Mesendoderm (in vitro differentiated cells): ENCODE results near the gene PARP11.

ENCODE experiments used
- DNase-seq: peaks from one replicate; pipeline ENCODE4 v3.0.0; 2013
- H2AK5ac ChIP-seq: 2 replicates; pipeline ENCODE4 v1.6.1; 2013; ENCODE audit warnings: low read length, inconsistent platforms
- H2BK120ac ChIP-seq: 2 replicates; pipeline ENCODE4 v1.6.1; 2013; ENCODE audit warnings: low read depth, mild to moderate bottlenecking, low read length, moderate library complexity, mixed read lengths
- H2BK15ac ChIP-seq: replicated peaks from 2 replicates; pipeline ENCODE4 v1.6.1; 2013; ENCODE audit warnings: low read depth, mild to moderate bottlenecking, moderate library complexity
- H2BK5ac ChIP-seq: 2 replicates; pipeline ENCODE4 v1.6.1; 2013; ENCODE audit warnings: low read length, inconsistent platforms
- H3K18ac ChIP-seq: 2 replicates; pipeline ENCODE4 v1.6.1; 2013; ENCODE audit warnings: mild to moderate bottlenecking, low read length, mixed read lengths
- H3K23ac ChIP-seq: one replicate; pipeline ENCODE4 v1.6.1; 2013; ENCODE audit warnings: low read length
- H3K27ac ChIP-seq: 2 replicates; pipeline ENCODE4 v1.5.1; 2013; ENCODE audit warnings: low read depth, mild to moderate bottlenecking, inconsistent platforms, low read length, moderate library complexity
- H3K27me3 ChIP-seq: 2 replicates; pipeline ENCODE4 v1.6.1; 2013; ENCODE audit warnings: low read length, control low read depth, mild to moderate bottlenecking, inconsistent platforms; ENCODE audit not compliant: insufficient read depth, poor library complexity
- H3K36me3 ChIP-seq: 2 replicates; pipeline ENCODE4 v1.6.1; 2013; ENCODE audit warnings: low read length, inconsistent platforms; ENCODE audit not compliant: control insufficient read depth, insufficient read depth
- H3K4ac ChIP-seq: one replicate; pipeline ENCODE4 v1.6.1; 2013; ENCODE audit warnings: low read depth, mild to moderate bottlenecking, low read length, moderate library complexity
- H3K4me1 ChIP-seq: 2 replicates; pipeline ENCODE4 v1.6.1; 2013; ENCODE audit warnings: low read depth, low read length, inconsistent platforms; ENCODE audit not compliant: control insufficient read depth
- H3K4me2 ChIP-seq: 2 replicates; pipeline ENCODE4 v1.6.1; 2013; ENCODE audit warnings: low read length
- H3K4me3 ChIP-seq: 2 replicates; pipeline ENCODE4 v1.5.1; 2013; ENCODE audit warnings: mild to moderate bottlenecking, low read length
- H3K56ac ChIP-seq: one replicate; pipeline ENCODE4 v1.6.1; 2013; ENCODE audit warnings: low read length
- H3K79me1 ChIP-seq: 2 replicates; pipeline ENCODE4 v1.6.1; 2013; ENCODE audit warnings: low read length, inconsistent platforms
- H3K79me2 ChIP-seq: 2 replicates; pipeline ENCODE4 v1.6.1; 2013; ENCODE audit warnings: mild to moderate bottlenecking, low read length; ENCODE audit not compliant: control insufficient read depth, insufficient read depth
- H3K9ac ChIP-seq: 2 replicates; pipeline ENCODE4 v1.6.1; 2013; ENCODE audit warnings: low read length, inconsistent platforms
- H4K5ac ChIP-seq: one replicate; pipeline ENCODE4 v1.6.1; 2013; ENCODE audit warnings: low read length
- H4K8ac ChIP-seq: one replicate; pipeline ENCODE4 v1.6.1; 2013; ENCODE audit warnings: low read depth, mild to moderate bottlenecking, control low read depth, low read length, moderate library complexity
- WGBS: extraction: QIAGEN DNeasy Blood & Tissue Kit; methylation state at CpG from one replicate; pipeline ENCODE4 v1.1.7; 2013; ENCODE audit warnings: low lambda C conversion rate, missing lambda C conversion rate; ENCODE audit not compliant: insufficient coverage; ENCODE audit errors: extremely low coverage; 5-methylcytosine and 5-hydroxymethylcytosine counted together

Gene PARP11

DNA sequence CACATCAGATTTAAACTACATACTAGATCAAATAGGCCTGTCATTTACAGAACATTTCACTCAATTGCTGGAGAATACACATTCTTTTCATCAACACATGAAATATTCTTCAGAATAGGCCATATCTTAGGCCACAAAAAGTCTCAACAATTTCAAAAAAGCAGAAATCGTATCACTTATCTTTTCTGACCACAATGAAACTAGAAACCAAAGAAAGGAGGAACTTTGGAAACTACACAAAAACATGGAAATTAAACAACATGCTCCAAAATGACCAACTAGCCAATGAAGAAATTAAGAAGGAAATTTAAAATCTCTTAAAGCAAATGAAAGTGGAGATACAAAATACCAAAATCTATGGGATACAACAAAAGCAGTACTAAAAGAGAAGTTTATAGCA is 35.1 kb downstream of the PARP11 start:
- no peak overlapping the region for H3K4me3 ChIP-seq
- H2BK120ac ChIP-seq, result no peak overlapping the region
- no peak overlapping the region for H3K18ac ChIP-seq
- H2BK5ac ChIP-seq, result no peak overlapping the region
- H3K36me3 ChIP-seq, result no peaks in the 10 kb centered on the region
- WGBS, result no CpG with 5 or more reads among the region's 1 CpG
- H3K79me1 ChIP-seq, result peaks cover 2% of the 10 kb centered on the region
- H2BK15ac ChIP-seq, result no peak overlapping the region
- H3K56ac ChIP-seq, result no peak overlapping the region
- H3K79me2 ChIP-seq, result no peaks in the 10 kb centered on the region
- no peak overlapping the region for H3K4ac ChIP-seq
- H3K4me2 ChIP-seq, result no peak overlapping the region
- no peaks in the 10 kb centered on the region for H3K27me3 ChIP-seq
- no peak overlapping the region for H4K8ac ChIP-seq
- H3K4me1 ChIP-seq, result no peaks in the 10 kb centered on the region
- no peak overlapping the region for H4K5ac ChIP-seq
- H2AK5ac ChIP-seq, result no peak overlapping the region
- no peak overlapping the region for H3K27ac ChIP-seq
- H3K23ac ChIP-seq, result no peak overlapping the region
- no peak overlapping the region for H3K9ac ChIP-seq
- no peak for DNase-seq

DNA sequence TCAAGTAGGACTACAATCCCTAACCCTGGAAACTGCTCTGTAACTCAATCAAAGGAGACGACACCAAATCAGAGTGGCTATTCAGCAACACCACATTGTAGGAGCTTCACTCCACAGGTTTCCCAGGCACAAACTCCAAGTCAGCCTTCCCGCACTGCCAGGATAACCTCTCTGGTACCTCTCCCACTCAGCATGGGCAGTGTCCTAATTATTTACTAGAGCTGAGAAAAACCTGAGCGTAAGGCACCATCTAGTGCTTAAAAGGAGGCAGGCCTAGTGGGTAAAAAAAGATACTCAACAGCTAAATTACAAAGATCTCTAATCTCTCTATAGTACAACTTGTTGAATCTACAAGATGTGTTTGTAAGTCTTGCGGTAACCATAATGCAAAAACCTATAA is 36.1 kb downstream of the PARP11 start:
- no peak overlapping the region for H3K4ac ChIP-seq
- no peaks in the 10 kb centered on the region for H3K79me2 ChIP-seq
- no peaks in the 10 kb centered on the region for H3K36me3 ChIP-seq
- H3K56ac ChIP-seq, result no peak overlapping the region
- H3K4me2 ChIP-seq, result no peak overlapping the region
- no peak overlapping the region for H3K27ac ChIP-seq
- no peak overlapping the region for H3K4me3 ChIP-seq
- H3K23ac ChIP-seq, result no peak overlapping the region
- no peaks in the 10 kb centered on the region for H3K4me1 ChIP-seq
- no peak overlapping the region for H2BK5ac ChIP-seq
- WGBS, result no CpG with 5 or more reads among the region's 4 CpGs
- no peak overlapping the region for H4K8ac ChIP-seq
- peaks cover 2% of the 10 kb centered on the region for H3K79me1 ChIP-seq
- no peak overlapping the region for H3K9ac ChIP-seq
- no peaks in the 10 kb centered on the region for H3K27me3 ChIP-seq
- no peak overlapping the region for H2BK120ac ChIP-seq
- H4K5ac ChIP-seq, result no peak overlapping the region
- H3K18ac ChIP-seq, result no peak overlapping the region
- H2BK15ac ChIP-seq, result no peak overlapping the region
- H2AK5ac ChIP-seq, result no peak overlapping the region
- DNase-seq, result peak; percentile 57

GRCh38 chr12:3836641-3837040 is 36.6 kb downstream of the PARP11 start:
- H2BK5ac ChIP-seq, result no peak overlapping the region
- H2BK15ac ChIP-seq, result no peak overlapping the region
- peaks cover 2% of the 10 kb centered on the region for H3K79me1 ChIP-seq
- WGBS, result no CpG with 5 or more reads among the region's 3 CpGs
- H3K4me1 ChIP-seq, result no peaks in the 10 kb centered on the region
- no peak for DNase-seq
- no peaks in the 10 kb centered on the region for H3K27me3 ChIP-seq
- no peaks in the 10 kb centered on the region for H3K79me2 ChIP-seq
- H2BK120ac ChIP-seq, result no peak overlapping the region
- no peaks in the 10 kb centered on the region for H3K36me3 ChIP-seq
- no peak overlapping the region for H3K9ac ChIP-seq
- H3K4me3 ChIP-seq, result no peak overlapping the region
- H3K4ac ChIP-seq, result no peak overlapping the region
- no peak overlapping the region for H3K56ac ChIP-seq
- no peak overlapping the region for H4K5ac ChIP-seq
- no peak overlapping the region for H3K27ac ChIP-seq
- H3K18ac ChIP-seq, result no peak overlapping the region
- no peak overlapping the region for H2AK5ac ChIP-seq
- H3K4me2 ChIP-seq, result no peak overlapping the region
- no peak overlapping the region for H3K23ac ChIP-seq
- H4K8ac ChIP-seq, result no peak overlapping the region

DNA sequence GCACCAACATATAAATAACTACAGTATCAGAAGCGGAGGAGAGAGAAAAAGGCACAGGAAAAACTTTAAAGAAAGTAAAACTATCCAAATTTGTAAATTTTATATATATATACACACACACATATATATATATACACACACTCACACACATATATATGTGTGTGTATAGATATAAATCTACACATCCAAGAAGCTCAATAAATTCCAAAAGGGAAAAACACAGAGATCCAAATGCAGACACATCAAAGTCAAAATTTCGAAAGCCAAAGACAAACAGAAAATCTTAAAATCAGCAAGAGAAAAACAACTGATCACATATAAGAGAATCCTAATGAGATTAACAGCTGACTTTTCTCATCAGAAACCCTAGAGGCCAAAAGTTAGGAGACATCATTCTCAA is 37.3 kb downstream of the PARP11 start:
- Histone ChIP-seq H3K4me2 (no peak overlapping the region), H2BK120ac (no peak overlapping the region), H3K18ac (no peak overlapping the region), H3K4me1 (no peaks in the 10 kb centered on the region), H3K27me3 (no peaks in the 10 kb centered on the region), H3K27ac (no peak overlapping the region), H3K56ac (no peak overlapping the region), H2BK15ac (no peak overlapping the region), H3K23ac (no peak overlapping the region), H3K79me2 (no peaks in the 10 kb centered on the region), H3K36me3 (no peaks in the 10 kb centered on the region), H4K8ac (no peak overlapping the region), H2BK5ac (no peak overlapping the region), H3K4me3 (no peak overlapping the region), H3K9ac (no peak overlapping the region), H3K79me1 (peaks cover 2% of the 10 kb centered on the region), H3K4ac (no peak overlapping the region), H4K5ac (no peak overlapping the region), H2AK5ac (no peak overlapping the region)
- no peak for DNase-seq
- WGBS, result no CpG with 5 or more reads among the region's 2 CpGs

DNA sequence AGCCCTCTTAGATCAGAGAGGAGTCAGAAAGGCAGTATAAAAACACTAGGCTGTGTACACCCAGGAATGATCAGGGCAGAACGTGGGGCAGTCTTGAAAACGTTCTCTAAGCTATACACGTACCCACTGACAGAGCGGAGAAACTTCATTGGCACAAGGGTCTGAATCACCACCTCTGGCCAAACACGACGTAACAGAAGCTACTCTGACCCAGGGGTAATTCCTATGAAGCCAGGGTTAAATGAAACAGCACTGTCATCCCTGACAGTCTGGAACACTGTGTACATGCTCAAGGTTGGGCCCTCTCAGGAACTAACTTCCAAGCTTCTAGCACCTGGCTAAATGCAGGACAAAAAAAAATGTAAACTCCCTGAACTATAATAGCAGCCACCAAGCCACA is 38.4 kb downstream of the PARP11 start:
- Histone ChIP-seq H2AK5ac (no peak overlapping the region), H3K18ac (no peak overlapping the region), H3K4me1 (no peaks in the 10 kb centered on the region), H4K5ac (no peak overlapping the region), H3K23ac (no peak overlapping the region), H3K27me3 (no peaks in the 10 kb centered on the region), H2BK15ac (no peak overlapping the region), H3K4me2 (no peak overlapping the region), H3K27ac (no peak overlapping the region), H3K9ac (no peak overlapping the region), H3K4ac (no peak overlapping the region), H4K8ac (no peak overlapping the region), H3K79me2 (no peaks in the 10 kb centered on the region), H2BK5ac (no peak overlapping the region), H3K56ac (no peak overlapping the region), H3K36me3 (no peaks in the 10 kb centered on the region), H2BK120ac (no peak overlapping the region), H3K4me3 (no peak overlapping the region), H3K79me1 (peaks cover 2% of the 10 kb centered on the region)
- DNase-seq, result no peak
- WGBS, result no CpG with 5 or more reads among the region's 6 CpGs

DNA sequence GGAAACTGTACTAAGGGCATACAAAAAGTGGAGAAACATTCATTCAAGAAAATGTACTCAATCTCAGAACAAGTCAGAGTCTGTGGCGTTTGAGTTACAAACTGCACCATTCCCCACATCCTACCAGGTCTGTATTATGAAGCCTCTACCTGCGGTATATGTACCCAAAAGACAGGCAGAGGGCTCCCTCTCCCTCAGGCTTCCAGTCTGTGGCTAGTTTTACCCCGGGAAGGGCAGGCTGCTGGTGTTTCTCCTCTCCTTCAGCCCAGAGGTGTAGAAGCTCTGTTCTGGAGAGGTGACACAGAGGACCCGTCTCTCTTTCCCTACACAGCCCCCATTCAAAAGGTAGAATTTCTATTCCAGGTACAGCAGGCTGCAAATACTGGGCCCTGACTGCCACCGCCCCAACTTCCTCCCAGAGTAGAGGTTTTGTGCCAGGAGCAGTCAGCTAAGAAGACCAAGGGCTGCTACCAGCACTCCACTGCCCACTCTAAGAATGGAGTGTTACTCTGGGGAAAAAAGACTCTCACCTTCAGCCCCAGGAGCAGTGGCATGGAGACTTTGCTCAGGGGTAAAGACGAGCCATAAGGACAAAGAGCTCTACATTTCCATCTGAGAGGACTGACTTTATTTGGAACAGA is 39.4 kb downstream of the PARP11 start:
- H3K79me1 ChIP-seq, result peaks cover 2% of the 10 kb centered on the region
- H3K4me3 ChIP-seq, result no peak overlapping the region
- H3K9ac ChIP-seq, result no peak overlapping the region
- H3K27ac ChIP-seq, result no peak overlapping the region
- H4K5ac ChIP-seq, result no peak overlapping the region
- no peak overlapping the region for H3K56ac ChIP-seq
- H3K4ac ChIP-seq, result no peak overlapping the region
- no peaks in the 10 kb centered on the region for H3K4me1 ChIP-seq
- H3K18ac ChIP-seq, result no peak overlapping the region
- H2BK120ac ChIP-seq, result no peak overlapping the region
- no peaks in the 10 kb centered on the region for H3K27me3 ChIP-seq
- no peak overlapping the region for H2BK15ac ChIP-seq
- no peak overlapping the region for H3K23ac ChIP-seq
- no CpG with 5 or more reads among the region's 6 CpGs for WGBS
- no peak overlapping the region for H4K8ac ChIP-seq
- H3K36me3 ChIP-seq, result no peaks in the 10 kb centered on the region
- no peaks in the 10 kb centered on the region for H3K79me2 ChIP-seq
- peak; percentile 60 for DNase-seq
- H2AK5ac ChIP-seq, result no peak overlapping the region
- H2BK5ac ChIP-seq, result no peak overlapping the region
- no peak overlapping the region for H3K4me2 ChIP-seq
